Adrenal gland (tissue), 5 donors: ENCODE results near the gene RALGAPA2.

Experiments used
- CTCF ChIP-seq, 6 experiments: fragments of 450-650 bp in 4 of 6; fragments of 200-600 bp in 2 of 6; sonication (generic) in 1 of 6; IDR thresholded peaks; 1 replicate in 5 of 6; 2 replicates in 1 of 6; pipeline versions ENCODE4 v1.5.1 to v1.8.0; 2016 to 2021; ENCODE audit warnings: antibody characterized with exemption in 6 of 6, mild to moderate bottlenecking in 2 of 6, moderate library complexity in 1 of 6
- POLR2A ChIP-seq, 2 donors: fragments of 450-650 bp; IDR thresholded peaks; one replicate each; pipeline ENCODE4 v1.6.1; 2017; ENCODE audit warnings: antibody characterized with exemption in 2 of 2, mild to moderate bottlenecking in 2 of 2, moderate library complexity in 1 of 2
- donor health status: DM: no; HTN: no; CAD: no.

GRCh38 chr20:20553541-20553940, 158.9 kb downstream of the RALGAPA2 start:
- no peak for TF ChIP-seq POLR2A (IDR thresholded peaks at IDR 0.05)
- TF ChIP-seq CTCF (IDR thresholded peaks at IDR 0.05), result no peak
